Panc1 (cell line): ENCODE measurements around the gene ZNF660. TPM values are rescaled to one million over a fixed set of nuclear protein-coding genes. Genes with fewer than 3 reads are reported as not detected.

Source experiments
- ATAC-seq: fragments of 200-7000 bp; cut with Tn5 transposase; 2 replicates; pipeline ENCODE4 v1.9.1; 2020; ENCODE audit warnings: mild to moderate bottlenecking, moderate library complexity
- BruUV-seq: library from RNA; stranded (reverse); fragments of 400-500 nt; replicated peaks from 2 replicates; lab custom pipeline; 2021; lab: Mats Ljungman, UMichigan
- CTCF ChIA-PET: fragments of 300-600 bp; sonication (Branson Sonifier 250); formaldehyde crosslinking; loops from one replicate; lab custom pipeline; 2022; ENCODE audit warnings: antibody characterized with exemption; lab: Charles Lee
- POLR2A ChIA-PET: fragments of 300-600 bp; sonication (Branson Sonifier 250); formaldehyde crosslinking; loops from one replicate; lab custom pipeline; 2022; ENCODE audit warnings: antibody characterized with exemption; lab: Charles Lee
- DNase-seq: peaks from one replicate; pipeline ENCODE4 v3.0.0-alpha.2; 2010; ENCODE audit warnings: low read depth, low spot score
- H3K27ac ChIP-seq: 2 replicates; pipeline ENCODE4 v1.5.1; 2011; ENCODE audit warnings: mild to moderate bottlenecking, low read length, inconsistent platforms
- H3K27me3 ChIP-seq: fragments of 200-500 bp; sonication (Bioruptor generic); 2 replicates; pipeline ENCODE4 v1.6.0; 2014; ENCODE audit warnings: low read length, inconsistent platforms; ENCODE audit not compliant: control insufficient read depth, insufficient read depth
- H3K36me3 ChIP-seq: fragments of 200-500 bp; sonication (Bioruptor generic); 2 replicates; pipeline ENCODE4 v1.5.1; 2014; ENCODE audit warnings: inconsistent platforms, mild to moderate bottlenecking, low read length, moderate library complexity; ENCODE audit not compliant: control insufficient read depth, insufficient read depth
- H3K4me1 ChIP-seq: 2 replicates; pipeline ENCODE4 v1.5.1; 2011; ENCODE audit warnings: inconsistent platforms, mild to moderate bottlenecking, low read length, moderate library complexity; ENCODE audit not compliant: control insufficient read depth, insufficient read depth
- H3K4me3 ChIP-seq, 2 experiments: 2 replicates each; pipeline ENCODE4 v1.5.1; 2011 to 2012; ENCODE audit warnings: low read depth in 2 of 2, low read length in 2 of 2, mild to moderate bottlenecking in 2 of 2, inconsistent platforms in 1 of 2, moderate library complexity in 1 of 2
- H3K9me3 ChIP-seq: fragments of 200-500 bp; sonication (Bioruptor generic); 2 replicates; pipeline ENCODE4 v1.5.1; 2014; ENCODE audit warnings: low read depth, mild to moderate bottlenecking, inconsistent platforms, low read length, moderate library complexity; ENCODE audit not compliant: control insufficient read depth, insufficient read depth
- POLR2AphosphoS5 ChIP-seq: IDR thresholded peaks from 2 replicates; pipeline ENCODE4 v1.6.1; 2012; ENCODE audit warnings: mild to moderate bottlenecking, low read depth, low read length, moderate library complexity
- REST ChIP-seq, 2 experiments: IDR thresholded peaks; 2 replicates each; pipeline ENCODE4 v1.6.1; 2011 to 2012; ENCODE audit warnings: low read depth in 2 of 2, control low read depth in 1 of 2, low read length in 1 of 2, mild to moderate bottlenecking in 1 of 2, moderate library complexity in 1 of 2; ENCODE audit not compliant: insufficient read depth in 1 of 2
- SIN3A ChIP-seq: IDR thresholded peaks from 2 replicates; pipeline ENCODE4 v1.6.1; 2012; ENCODE audit warnings: low read depth, mild to moderate bottlenecking, low read length, moderate library complexity, borderline replicate concordance; ENCODE audit not compliant: insufficient read depth
- TCF7L2 ChIP-seq: IDR thresholded peaks from 2 replicates; pipeline ENCODE4 v1.6.1; 2011; ENCODE audit warnings: mild to moderate bottlenecking, low read depth, low read length, inconsistent platforms
- in situ Hi-C: cut with HindIII; loops from 2 replicates; pipeline ENCODE4 v1.10.0; 2016; ENCODE audit warnings: low sequenced_read_pairs, low pct_unique_long_range_greater_than_20kb
- intact Hi-C: fragments of 100-400 bp; cut with micrococcal nuclease; formaldehyde crosslinking; loops from one replicate; pipeline ENCODE4 v1.10.0; 2022; ENCODE audit not compliant: unreplicated experiment
- total RNA-seq: library from RNA; stranded (reverse); gene quantifications from one replicate; pipeline ENCODE4 v1.2.1, GENCODE V29; 2021; ENCODE audit not compliant: unreplicated experiment
- TF ChIP-seq, protein P1 (sequence below): fragments of 450-650 bp; IDR thresholded peaks from 2 replicates; pipeline ENCODE4 v1.5.1; 2017; ENCODE audit warnings: mild to moderate bottlenecking

Gene ZNF660
- total RNA-seq, 1 experiment from 2014 or later = not detected

DNA sequence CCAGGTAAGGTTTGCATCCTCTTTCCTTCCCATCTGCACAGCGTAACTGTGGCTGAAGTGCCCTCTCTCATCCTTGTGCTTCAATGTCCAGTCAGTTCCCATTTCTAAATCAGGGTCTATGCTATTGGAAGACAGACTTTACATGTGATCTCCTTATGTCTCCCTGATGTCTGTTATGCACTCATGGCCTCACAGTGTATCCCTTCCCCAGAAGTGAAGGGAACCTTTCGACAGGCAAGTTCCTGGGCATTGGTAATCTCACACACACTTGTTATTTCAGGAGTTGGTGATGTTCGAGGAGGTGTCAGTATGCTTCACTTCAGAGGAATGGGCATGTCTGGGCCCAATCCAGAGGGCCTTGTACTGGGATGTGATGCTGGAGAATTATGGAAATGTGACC is 47.4 kb downstream of the ZNF660 start:
- ATAC-seq (no peak), DNase-seq (no peak)
- ChIA-PET POLR2A (no interaction called here), CTCF (no interaction called here)
- Histone ChIP-seq H3K27me3 (no peaks in the 10 kb centered on the region), H3K4me3 (no peak overlapping the region), H3K4me1 (no peaks in the 10 kb centered on the region), H3K27ac (no peak overlapping the region), H3K9me3 (peaks cover 14% of the 10 kb centered on the region; the same call in 1 of the 2 replicates), H3K36me3 (no peaks in the 10 kb centered on the region)
- BruUV-seq = no TSS peak
- in situ Hi-C loops = no loop called here
- no peak for TF ChIP-seq POLR2AphosphoS5
- TF ChIP-seq, protein P1, sequence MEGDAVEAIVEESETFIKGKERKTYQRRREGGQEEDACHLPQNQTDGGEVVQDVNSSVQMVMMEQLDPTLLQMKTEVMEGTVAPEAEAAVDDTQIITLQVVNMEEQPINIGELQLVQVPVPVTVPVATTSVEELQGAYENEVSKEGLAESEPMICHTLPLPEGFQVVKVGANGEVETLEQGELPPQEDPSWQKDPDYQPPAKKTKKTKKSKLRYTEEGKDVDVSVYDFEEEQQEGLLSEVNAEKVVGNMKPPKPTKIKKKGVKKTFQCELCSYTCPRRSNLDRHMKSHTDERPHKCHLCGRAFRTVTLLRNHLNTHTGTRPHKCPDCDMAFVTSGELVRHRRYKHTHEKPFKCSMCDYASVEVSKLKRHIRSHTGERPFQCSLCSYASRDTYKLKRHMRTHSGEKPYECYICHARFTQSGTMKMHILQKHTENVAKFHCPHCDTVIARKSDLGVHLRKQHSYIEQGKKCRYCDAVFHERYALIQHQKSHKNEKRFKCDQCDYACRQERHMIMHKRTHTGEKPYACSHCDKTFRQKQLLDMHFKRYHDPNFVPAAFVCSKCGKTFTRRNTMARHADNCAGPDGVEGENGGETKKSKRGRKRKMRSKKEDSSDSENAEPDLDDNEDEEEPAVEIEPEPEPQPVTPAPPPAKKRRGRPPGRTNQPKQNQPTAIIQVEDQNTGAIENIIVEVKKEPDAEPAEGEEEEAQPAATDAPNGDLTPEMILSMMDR = no peak
- no peak for TF ChIP-seq REST (IDR thresholded peaks at IDR 0.05; ENCODE audit: insufficient read depth in 1 of 2, low read depth in 2 of 2, low read length in 1 of 2)
- TF ChIP-seq TCF7L2 = no peak
- TF ChIP-seq SIN3A = no peak
- intact Hi-C loops = no loop called here

DNA sequence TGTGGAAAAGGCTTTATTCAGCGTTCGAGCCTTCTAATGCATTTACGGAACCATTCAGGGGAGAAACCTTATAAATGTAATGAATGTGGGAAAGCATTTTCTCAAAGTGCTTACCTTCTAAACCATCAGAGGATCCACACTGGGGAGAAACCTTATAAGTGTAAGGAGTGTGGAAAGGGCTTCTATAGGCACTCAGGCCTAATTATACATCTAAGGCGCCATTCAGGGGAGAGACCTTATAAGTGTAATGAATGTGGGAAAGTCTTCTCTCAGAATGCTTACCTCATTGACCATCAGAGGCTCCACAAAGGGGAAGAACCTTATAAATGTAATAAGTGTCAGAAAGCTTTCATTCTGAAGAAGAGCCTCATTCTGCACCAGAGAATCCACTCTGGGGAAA is 57.6 kb downstream of the ZNF660 start:
- CTCF ChIA-PET = no interaction called here
- no TSS peak for BruUV-seq
- Histone ChIP-seq H3K27me3 (no peaks in the 10 kb centered on the region), H3K4me1 (no peaks in the 10 kb centered on the region), H3K4me3 (no peak overlapping the region), H3K36me3 (0 out of 2 replicates have a peak, but pooled peaks cover 5% of the 10 kb centered on the region), H3K27ac (no peak overlapping the region), H3K9me3 (peaks cover 70% of the 10 kb centered on the region)
- TF ChIP-seq, protein P1 = no peak
- no peak for TF ChIP-seq SIN3A
- no peak for TF ChIP-seq REST (IDR thresholded peaks at IDR 0.05; ENCODE audit: insufficient read depth in 1 of 2, low read depth in 2 of 2, low read length in 1 of 2)
- no peak for TF ChIP-seq TCF7L2
- intact Hi-C loops (no loop called here), in situ Hi-C loops (no loop called here)
- no peak for DNase-seq
- POLR2A ChIA-PET = no interaction called here
- ATAC-seq = no peak
